Epithelial cell of prostate (primary cell): ENCODE data around the gene FBLN2.
"Not testable (repeated sequence)": the region's sequence is repeated elsewhere in the genome, so short reads cannot be mapped to it uniquely, and the experiment has no call there.

ENCODE experiments used
- DNase-seq: peaks from one replicate; pipeline ENCODE4 v3.0.0-alpha.2; 2011; ENCODE audit warnings: low read depth, low spot score
- H3K27ac ChIP-seq: fragments of 450-650 bp; 2 replicates; pipeline ENCODE4 v1.5.1; 2017; ENCODE audit warnings: mild to moderate bottlenecking

Gene FBLN2

DNA sequence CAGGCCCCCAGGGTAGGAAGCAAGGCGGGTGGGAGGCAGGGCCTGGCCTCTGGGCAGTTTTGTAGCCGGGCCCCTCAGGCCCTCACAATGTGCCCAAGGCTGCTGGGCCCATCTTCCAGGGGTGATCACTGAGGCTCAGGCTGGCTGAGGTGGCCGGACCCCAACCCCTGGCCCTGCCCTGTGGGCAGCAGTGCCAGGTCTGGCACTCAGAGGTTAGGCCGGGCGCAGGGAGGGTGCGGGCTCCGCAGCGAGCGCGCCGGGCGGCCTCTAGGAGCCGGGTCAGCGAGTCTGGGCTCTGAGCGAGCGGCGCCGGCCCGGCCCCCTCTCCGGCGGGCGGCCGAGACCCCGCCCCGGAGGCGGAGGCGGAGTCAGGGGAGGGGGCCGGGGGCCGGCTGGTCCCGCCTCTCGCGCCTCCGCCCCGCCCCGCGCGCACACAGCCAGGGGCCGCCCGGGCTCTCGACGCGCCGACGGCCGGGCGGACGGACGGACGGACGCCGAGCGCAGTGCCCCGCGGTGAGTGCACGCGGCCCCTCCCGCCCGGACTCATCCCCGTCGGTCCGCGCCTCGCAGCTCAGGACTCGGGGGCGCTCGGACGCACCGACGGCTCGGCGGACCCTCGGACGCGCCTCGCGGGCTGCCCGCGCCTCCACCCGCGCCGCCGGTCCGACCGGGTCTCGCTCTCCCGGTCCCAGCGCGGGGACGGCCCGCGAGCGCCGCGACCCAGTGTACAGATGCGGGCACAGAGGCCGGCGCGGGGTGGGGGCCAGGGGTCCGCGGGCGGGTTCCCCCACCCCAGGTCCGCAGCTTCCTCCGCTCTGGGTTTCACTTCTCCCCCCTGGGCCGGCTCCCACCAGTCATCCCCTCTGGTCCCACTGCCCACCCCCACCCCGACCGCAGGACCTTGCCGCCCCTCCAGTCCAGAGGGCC is at the start of gene FBLN2:
FBLN2 (plus strand) TSS at position 430 of the 927 bp plus-strand sequence. CDS start 21,231 bp downstream, outside the sequence.
- no peak for DNase-seq
- H3K27ac ChIP-seq: no peak within 1 kb of the TSS

DNA sequence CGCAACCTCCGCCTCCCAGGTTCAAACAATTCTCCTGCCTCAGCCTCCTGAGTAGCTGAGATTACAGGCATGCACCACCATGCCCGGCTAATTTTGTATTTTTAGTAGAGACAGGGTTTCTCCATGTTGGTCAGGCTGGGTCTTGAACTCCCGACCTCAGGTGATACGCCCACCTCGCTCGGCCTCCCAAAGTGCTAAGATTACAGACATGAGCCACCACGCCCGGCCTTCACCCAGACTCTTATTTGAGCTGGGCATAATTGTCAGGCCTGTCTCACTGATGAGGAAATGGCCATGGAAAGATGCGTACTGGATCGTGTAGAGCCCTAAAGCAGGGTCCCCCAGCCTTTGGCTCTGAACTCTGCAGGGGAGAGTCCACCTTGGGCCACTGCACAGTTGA is 49.7 kb upstream of the FBLN2 start:
- not testable (repeated sequence) for DNase-seq

DNA sequence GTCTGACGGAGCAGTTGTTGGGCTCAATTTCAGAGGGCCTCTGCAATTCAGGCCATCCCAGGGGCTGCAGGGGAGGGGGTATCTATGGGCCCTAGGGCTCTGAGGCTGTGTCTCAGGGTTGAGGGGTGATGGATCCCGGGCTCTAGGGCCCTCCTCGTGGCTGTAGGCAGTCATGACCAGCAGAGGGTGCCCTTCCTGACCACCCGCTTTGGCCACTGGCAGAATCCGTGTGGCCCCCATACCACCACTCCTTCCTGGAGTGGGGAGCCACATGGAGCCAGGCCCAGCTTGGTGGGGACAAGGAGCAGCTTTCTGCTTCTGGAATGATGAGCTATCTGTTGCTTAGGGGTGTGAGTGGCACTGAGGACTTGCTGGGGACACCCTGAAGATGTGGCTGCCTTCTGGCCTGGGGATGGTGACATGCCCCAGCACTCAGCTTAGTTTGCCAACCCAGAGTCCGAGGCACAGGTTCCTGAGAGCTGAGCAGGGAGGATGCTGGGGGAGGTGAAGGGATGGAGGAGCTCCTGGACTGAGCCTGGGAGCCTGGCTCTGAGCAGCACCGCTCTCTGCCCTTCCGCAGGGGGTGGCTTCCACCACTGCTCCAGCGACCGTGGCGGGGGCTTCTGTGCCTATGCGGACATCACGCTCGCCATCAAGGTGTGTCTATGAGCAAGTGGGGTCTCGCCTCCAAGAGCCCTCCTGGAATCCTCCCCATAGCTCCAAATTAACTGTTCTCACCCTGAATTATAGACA is 48.6 kb upstream of the FBLN2 start:
- H3K27ac ChIP-seq: no peak overlapping the region
- no peak for DNase-seq

More for the DNA sequence above, 49.7 kb upstream of the FBLN2 start:
- H3K27ac ChIP-seq: not testable (repeated sequence)

DNA sequence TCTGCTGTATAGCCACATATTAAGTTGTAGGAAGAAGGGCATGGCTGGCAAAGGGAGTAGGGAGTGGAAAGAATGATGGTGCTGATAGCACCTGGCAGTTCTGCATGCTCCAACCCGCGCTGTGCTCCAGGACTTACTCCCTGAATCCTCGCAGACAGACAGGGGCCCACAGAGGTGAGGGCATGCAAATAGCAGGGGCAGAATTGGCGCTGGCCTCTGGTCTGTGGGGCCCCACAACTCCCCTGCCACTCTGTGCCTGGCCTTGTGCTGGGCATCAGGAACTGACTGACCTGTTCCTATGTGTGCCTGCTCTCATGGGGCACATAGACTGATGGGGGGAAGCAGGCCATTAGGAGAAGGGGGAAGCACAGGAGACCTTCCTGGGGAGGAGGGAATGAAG is 47.9 kb upstream of the FBLN2 start:
- no peak overlapping the region for H3K27ac ChIP-seq
- no peak for DNase-seq

DNA sequence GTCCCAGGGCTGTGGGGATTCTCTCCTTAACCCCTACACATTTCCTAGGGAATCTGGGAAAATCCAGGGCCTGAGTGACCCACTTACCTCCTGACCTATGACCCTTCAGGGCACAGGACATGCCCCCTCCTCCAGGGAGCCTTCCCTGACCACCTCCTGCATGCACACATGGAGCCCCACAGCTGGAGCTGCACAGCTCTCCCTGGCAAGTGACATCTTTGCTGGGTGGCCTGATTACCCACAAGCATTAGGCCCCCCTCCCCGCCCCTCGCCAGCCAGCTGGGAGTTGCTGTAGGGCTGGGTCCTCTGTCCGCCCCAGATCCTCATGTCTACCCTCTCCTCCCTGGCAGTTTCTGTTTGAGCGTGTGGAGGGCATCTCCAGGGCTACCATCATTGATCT is 47.4 kb upstream of the FBLN2 start:
- H3K27ac ChIP-seq: no peak overlapping the region
- no peak for DNase-seq

DNA sequence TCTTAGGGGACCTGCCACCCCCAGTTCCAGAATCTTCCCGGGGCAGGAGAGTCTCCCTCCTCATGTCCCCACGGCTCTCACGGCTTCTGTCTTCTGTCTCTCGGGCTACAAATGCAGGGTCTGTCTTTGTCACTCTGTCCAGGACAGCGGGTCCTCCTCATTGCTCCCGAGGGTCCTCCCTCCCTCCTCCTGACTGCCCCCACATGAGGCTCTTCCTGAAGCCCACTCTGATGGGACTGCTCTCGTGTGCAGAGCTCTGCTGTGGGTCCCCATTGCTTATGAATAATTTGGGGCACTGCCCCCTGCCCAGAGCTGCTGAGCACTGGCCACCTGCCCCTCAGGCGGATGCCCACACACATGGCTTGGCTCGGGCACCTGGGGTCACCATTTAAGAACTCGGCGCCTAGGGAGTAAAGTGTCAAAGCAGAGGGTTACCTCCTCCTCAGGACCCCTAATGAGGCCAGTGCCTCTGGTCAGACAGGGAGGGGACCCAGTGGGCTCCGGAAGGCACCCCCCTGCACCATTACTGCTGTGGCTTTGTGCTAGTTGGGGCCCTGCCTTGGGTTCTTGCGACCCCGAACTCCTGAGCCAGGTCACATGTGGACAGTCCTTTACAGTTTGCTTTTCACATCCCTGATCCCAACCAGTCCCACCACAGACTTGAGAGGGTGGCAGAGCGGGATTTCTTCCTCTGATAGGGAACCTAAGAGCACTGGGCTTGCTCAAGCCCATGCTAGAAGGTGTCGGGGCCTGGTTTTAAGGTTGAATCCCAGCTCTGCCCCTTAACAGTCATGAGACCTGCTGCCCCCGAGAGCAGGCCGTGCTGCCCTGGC is 46.8 kb upstream of the FBLN2 start:
- H3K27ac ChIP-seq: no peak overlapping the region
- DNase-seq: no peak

DNA sequence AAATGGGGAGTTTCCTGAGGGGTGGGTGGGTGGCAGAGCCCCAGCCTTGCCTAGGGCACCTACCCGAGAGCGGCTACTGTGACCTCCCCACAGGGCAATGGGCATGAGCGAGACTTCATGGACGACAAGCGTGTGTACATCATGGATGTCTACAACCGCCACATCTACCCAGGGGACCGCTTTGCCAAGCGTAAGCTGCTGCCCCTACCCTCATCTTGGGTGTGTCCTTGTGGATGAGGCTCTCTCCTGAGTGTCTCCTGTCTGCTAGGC is 46.2 kb upstream of the FBLN2 start:
- no peak for DNase-seq
- no peak overlapping the region for H3K27ac ChIP-seq

DNA sequence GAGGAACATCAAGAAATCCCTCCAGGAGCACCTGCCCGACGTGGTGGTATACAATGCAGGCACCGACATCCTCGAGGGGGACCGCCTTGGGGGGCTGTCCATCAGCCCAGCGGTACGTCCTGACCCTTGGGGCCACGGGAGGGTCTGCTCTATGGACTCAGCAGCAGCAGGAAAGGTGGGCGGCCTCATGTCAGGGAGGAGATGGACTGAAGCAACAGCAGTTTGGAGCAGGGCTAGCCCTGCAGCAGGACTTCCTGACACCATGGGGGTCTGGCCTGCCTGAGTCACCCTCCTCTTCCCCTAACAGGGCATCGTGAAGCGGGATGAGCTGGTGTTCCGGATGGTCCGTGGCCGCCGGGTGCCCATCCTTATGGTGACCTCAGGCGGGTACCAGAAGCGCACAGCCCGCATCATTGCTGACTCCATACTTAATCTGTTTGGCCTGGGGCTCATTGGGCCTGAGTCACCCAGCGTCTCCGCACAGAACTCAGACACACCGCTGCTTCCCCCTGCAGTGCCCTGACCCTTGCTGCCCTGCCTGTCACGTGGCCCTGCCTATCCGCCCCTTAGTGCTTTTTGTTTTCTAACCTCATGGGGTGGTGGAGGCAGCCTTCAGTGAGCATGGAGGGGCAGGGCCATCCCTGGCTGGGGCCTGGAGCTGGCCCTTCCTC is 44.6 kb upstream of the FBLN2 start:
- DNase-seq: no peak
- H3K27ac ChIP-seq: no peak overlapping the region

DNA sequence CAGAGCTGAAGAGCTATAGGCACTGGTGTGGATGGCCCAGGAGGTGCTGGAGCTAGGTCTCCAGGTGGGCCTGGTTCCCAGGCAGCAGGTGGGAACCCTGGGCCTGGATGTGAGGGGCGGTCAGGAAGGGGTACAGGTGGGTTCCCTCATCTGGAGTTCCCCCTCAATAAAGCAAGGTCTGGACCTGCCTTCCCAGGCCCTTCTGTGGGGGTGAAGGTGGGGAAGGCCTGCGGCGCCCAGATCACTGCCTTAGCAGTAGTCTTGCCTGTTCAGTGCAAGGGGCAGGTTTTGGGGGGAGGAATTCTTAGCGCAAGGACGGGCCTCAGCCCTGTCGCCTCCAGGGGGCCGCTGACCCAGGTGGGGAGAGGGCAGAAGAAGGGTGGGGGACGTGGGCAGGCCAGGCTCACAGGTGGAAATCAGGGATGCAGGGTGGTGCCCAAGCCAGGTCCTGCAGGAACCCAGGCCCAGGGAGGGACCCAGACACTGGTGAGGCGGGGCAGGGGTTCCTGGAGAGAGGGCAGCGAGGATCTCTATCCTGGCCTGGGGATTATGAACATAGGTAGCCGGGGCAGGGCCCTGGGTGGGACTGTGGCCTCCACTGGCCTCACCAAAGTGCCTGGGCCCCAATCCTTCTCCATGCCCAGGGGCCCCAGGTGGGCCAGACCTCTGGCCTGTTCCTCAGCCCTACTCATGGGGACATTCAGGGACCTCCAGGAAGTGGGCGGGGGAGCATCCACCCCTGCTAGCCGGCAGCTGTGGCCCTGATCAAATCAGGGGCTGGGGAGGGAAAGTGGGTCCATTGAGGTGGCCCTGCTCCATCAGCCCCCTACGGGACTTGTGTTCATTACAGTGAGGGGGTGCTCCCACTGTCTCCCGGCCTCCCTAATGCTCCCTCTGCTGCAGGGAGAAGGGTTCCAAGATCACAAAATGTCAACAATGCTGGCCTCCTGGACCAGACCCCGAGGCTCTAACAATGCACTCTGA is 43.5 kb upstream of the FBLN2 start:
- no peak for DNase-seq
- no peak overlapping the region for H3K27ac ChIP-seq

DNA sequence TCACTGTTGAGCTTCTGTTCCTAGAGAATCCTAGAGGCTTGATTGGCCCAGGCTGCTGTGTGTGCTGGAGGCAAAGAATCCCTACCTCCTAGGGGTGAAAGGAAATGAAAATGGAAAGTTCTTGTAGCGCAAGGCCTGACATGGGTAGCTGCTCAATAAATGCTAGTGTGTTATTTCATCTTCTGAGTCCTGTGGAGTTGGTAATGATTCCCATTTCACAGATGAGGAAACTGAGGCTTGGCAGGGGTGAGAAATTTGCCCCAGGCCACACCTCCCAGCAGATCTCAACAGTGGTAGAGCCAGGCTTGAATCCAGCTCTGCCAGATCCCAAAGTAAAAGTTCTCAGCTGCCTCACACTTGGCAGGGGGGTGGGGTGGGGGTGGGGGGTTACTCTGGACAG is 42.7 kb upstream of the FBLN2 start:
- no peak for DNase-seq
- H3K27ac ChIP-seq: no peak overlapping the region

DNA sequence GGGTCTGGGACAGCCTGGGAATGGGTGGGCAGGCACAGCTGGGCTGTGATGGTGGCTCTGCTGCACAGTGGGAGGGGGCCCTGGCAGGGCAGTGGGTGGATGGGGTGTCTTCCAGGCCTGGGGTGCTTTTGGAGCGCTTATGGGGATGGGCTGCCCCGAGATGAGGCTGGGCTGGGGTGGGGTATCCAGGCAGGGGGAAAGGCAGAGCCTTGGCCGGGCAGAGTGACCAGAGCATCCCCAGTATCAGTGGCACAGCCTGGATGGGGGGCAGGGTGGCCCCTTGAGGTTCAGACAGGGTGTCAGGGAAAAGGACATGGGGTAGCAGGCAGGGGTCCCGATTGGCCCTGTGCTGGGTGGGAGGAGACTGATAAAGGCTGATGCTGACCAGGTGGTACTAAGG is 42.2 kb upstream of the FBLN2 start:
- DNase-seq: no peak
- no peak overlapping the region for H3K27ac ChIP-seq

DNA sequence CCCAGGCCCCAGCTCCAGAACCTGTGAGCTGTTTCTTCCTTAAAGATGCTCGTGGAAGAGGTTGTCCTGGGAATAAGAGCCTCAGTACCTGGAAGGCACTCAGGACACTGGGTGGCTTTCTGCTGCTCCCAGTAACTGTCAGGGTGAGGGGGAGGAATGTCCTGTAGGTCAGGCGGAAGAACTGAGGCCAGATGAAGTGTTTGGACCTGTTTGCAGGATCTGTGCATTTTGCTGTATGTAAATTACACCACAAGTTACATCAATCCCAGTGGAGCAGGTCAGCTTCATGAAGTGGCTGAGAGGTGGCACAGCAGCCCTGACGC is 41.7 kb upstream of the FBLN2 start:
- no peak overlapping the region for H3K27ac ChIP-seq
- no peak for DNase-seq

DNA sequence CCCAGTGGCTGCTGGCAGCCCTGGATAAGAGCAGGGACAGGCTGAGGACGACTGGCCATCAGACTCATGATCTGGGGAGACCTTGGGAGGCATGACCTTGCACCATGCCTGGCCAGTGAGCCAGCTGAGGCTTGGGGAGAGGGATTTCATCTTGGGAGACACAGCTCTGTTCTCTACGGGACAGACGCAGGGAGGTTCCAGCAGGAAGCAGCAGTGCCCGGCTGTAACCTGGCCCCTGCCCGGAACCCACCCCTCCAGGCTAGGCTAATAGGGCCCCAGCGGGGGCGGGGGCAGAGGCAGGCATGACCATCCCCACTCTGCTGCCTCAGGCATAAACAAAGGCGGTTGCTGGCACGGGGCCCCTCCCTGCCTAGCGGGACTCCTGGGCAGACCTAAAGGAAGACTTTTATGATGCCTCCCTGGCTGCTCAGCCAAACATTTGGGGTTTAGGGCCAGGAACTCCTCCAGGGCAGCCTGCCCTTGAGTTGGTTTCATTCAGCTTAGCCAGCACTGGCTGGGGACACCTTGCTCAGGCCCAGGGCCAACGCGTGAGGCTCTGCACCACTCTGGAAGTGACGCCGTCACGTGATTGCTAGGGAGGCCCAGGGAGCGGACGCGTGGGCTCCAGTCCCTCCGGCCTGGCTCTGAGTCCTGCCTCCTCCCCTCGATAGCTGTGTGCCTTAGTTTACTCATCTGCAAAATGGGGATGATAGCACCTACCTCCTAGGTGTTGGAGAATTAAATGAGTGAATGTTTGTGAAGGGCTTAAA is 41.2 kb upstream of the FBLN2 start:
- H3K27ac ChIP-seq: no peak overlapping the region
- DNase-seq: no peak

DNA sequence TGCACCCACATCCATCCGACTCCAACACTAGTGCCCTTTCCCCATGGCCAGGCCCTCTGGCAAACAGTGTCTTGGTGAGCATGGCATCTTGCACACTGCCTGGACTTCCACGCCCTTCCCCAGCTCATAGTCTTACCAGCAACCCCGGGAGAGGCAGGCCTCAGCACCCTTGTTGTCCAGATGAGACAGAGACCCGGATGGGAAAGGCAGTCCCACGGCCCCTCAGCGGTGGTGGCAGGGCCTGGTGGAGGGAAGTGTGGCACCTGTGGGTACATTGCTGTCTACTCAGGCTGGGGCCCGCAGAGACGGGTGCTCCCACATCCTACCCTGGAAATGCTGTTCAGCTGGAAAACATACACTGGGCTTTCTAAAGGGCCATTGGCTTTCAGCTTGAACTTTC is 40.4 kb upstream of the FBLN2 start:
- H3K27ac ChIP-seq: no peak overlapping the region
- no peak for DNase-seq

DNA sequence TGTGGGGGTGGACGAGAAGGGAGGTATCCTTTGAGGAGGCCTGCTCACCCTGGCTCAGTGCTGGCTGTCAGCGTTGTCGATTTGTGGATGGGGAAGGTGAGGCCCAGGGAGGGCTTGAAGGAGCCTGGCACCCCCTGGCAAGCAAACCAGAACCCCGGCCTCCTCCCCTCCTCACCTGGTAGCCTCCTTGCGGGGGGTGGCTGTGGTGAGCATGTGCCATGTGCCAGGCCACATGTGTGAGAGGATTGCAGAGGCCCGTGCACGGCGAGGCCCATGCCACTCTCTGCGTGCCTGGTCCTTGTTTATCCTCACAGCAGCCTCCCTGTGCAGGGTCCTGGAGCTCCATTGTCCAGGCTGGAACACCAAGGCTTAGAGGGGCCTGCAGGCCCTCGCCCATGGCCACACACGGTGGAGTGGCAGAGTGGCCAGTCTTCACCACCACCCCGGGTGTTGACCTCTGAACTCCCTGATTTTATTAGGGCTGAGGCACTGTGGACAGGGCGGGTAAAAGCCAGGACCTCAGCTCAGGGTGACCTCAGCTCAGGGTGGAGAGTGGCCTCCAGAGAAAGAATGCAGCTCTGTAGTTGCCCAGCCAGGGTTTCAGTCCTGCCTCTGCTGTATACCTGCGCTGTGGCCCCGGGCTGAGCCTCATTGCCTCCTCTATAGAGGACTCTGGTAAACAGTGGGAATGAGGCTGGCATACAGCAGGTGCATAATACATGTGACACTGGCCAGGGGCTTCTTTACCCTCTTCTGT is 39.7 kb upstream of the FBLN2 start:
- no peak for DNase-seq
- H3K27ac ChIP-seq: no peak overlapping the region

DNA sequence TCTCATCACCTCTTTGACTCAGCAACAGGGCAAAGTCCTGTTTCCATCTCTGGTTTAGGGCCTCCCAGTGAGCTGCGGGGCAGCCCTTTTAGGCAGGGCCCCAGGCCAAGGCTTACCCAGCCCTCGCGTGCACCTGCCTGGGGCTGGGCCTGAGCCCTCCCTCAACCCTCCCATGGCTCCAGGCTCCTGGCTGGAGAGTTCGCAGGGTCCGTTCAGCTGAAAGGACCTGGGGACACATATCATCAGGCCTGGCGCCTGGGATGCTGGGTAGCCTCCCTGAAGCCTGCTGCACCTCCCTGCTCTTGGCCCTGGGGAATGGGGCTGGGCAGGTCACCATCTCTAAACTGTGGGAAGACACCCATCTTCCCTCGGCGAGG is 39.1 kb upstream of the FBLN2 start:
- H3K27ac ChIP-seq: no peak overlapping the region
- DNase-seq: no peak

DNA sequence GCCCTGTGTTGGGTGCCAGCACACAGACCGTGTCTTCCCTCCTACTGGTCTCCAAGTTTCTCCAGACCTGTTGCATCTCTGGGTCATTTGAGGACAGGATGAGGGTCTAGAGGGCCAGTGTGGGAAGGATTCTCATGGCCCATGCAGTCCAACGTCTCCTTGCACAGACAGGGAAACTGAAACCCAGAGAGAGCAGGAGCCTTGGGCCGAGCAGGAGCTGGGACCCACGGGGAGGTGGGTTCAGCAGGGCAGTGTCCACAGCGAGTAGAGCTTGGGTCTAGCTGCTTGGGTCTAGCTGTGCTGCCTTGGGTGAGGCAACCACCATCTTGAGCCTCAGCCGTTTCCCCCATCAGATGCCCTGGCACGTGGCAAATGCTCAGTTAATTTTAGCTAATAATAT is 36.5 kb upstream of the FBLN2 start:
- H3K27ac ChIP-seq: no peak overlapping the region
- no peak for DNase-seq
